Heart left ventricle (tissue), 16 donors: ENCODE measurements around the gene PKLR. TPM values are rescaled to one million over a fixed set of nuclear protein-coding genes. Genes with fewer than 3 reads are reported as not detected.

Source experiments
- ATAC-seq, 4 donors: fragments of 200-7000 bp; cut with Tn5 transposase; one replicate each; pipeline ENCODE4 v1.9.1; 2020 to 2022; ENCODE audit warnings: moderate library complexity in 4 of 4, mild to moderate bottlenecking in 3 of 4, moderate number of reproducible peaks in 1 of 4
- DNase-seq, 5 donors: peaks; one replicate each; pipeline ENCODE4 v3.0.0-alpha.2; 2020
- H3K27ac ChIP-seq, 12 donors: fragments of 200-600 bp; sonication (generic) in 4 of 12; one replicate each; pipeline versions ENCODE4 v1.5.0 to v1.8.0; 2016 to 2022; ENCODE audit warnings: mild to moderate bottlenecking in 2 of 12
- H3K27me3 ChIP-seq, 9 donors: fragments of 200-600 bp; sonication (generic) in 2 of 9; one replicate each; pipeline versions ENCODE4 v1.5.1 to v1.8.0; 2016 to 2022; ENCODE audit warnings: mild to moderate bottlenecking in 3 of 9
- H3K36me3 ChIP-seq, 9 donors: fragments of 200-600 bp; sonication (generic) in 2 of 9; one replicate each; pipeline versions ENCODE4 v1.5.0 to v1.8.0; 2018 to 2022; ENCODE audit warnings: mild to moderate bottlenecking in 2 of 9
- H3K4me1 ChIP-seq, 12 donors: fragments of 200-600 bp; sonication (generic) in 4 of 12; one replicate each; pipeline versions ENCODE4 v1.5.0 to v1.8.0; 2016 to 2022; ENCODE audit warnings: mild to moderate bottlenecking in 3 of 12
- H3K4me3 ChIP-seq, 12 donors: fragments of 200-600 bp; sonication (generic) in 4 of 12; one replicate each; pipeline versions ENCODE4 v1.5.0 to v1.8.0; 2017 to 2022; ENCODE audit warnings: mild to moderate bottlenecking in 9 of 12, moderate library complexity in 4 of 12
- H3K9me3 ChIP-seq, 12 donors: fragments of 200-600 bp; sonication (generic) in 4 of 12; one replicate each; pipeline versions ENCODE4 v1.5.0 to v1.8.0; 2016 to 2022; ENCODE audit warnings: mild to moderate bottlenecking in 1 of 12
- POLR2A ChIP-seq, 2 donors: fragments of 450-650 bp; IDR thresholded peaks; one replicate each; pipeline ENCODE4 v1.6.1; 2017; ENCODE audit warnings: antibody characterized with exemption in 2 of 2, mild to moderate bottlenecking in 2 of 2, moderate library complexity in 2 of 2
- WGBS, 4 donors: extraction: QIAGEN DNeasy Blood & Tissue Kit in 2 of 4; methylation state at CpG; one replicate each; pipeline versions ENCODE4 v1.1.5 to v1.1.7; 2013 to 2018; 5-methylcytosine and 5-hydroxymethylcytosine counted together
- intact Hi-C, 10 donors: fragments of 100-400 bp; cut with DNase I; formaldehyde crosslinking; loops; one replicate each; pipeline versions ENCODE4 v1.11.1 to v1.14.2; 2022
- polyA plus RNA-seq, 2 donors: library from polyadenylated mRNA; stranded (reverse); fragments of 200-250 nt; gene quantifications; one replicate each; pipeline ENCODE4 v1.2.3, GENCODE V29; 2013
- total RNA-seq, 9 donors: library from RNA; depleted of rRNA in 2 of 9; stranded (reverse); fragments of >200 nt in 2 of 9; fragmentation: NEBNext Ultra II Directional in 3 of 9; extraction: Animal tissue kit (Norgen Biotek cat#: 25700) in 3 of 9; gene quantifications; one replicate each; pipeline versions ENCODE4 v1.1.0 to v1.2.4, GENCODE V29; 2016 to 2023
- TF ChIP-seq, protein P1 (sequence below), 12 donors: fragments of 200-600 bp; sonication (generic) in 4 of 12; IDR thresholded peaks; one replicate each; pipeline versions ENCODE4 v1.5.0 to v1.8.0; 2018 to 2022; ENCODE audit warnings: antibody characterized with exemption in 12 of 12, mild to moderate bottlenecking in 5 of 12
- donor health status: ischemic (EF 13 %, LVEDD 7.1; RV severe dilation, severe dysfunction).
- donor health status: healthy with polysubstance abuse.
- donor health status: DM: no; HTN: yes; CAD: no.
- donor health status: DM: no; HTN: no; CAD: no.
- donor health status: ischemic (EF 25% LVEDD 6.9; RV normal size, moderate dysfunction).
- donor health status: ischemic (EF 25% LVEDD 5.7; RV mildly dilated, moderate dysfunction).
- donor health status: healthy.
- donor health status: DM: yes; HTN: yes; CAD: no.
- donor health status: ischemic (EF 35%, LVEDD 5.7; RV mildly dilated, moderate dysfunction).
- donor health status: nonischemic (EF 11% LVEDD 7.7; RV severe dilation, severe dysfunction).
- donor health status: DM: yes; HTN: yes; CAD: no.
- donor health status: PGD.
- donor health status: ischemic (EF 29% LVEDD 5.4; RV normal size, mild dysfunction).
- donor health status: nonischemic (EF 23%, LVEDD 6.1; RV moderate dilation, normal function).

Gene PKLR
- total and polyA plus RNA-seq, 11 donors, result 0.09 TPM; not detected in 10

DNA sequence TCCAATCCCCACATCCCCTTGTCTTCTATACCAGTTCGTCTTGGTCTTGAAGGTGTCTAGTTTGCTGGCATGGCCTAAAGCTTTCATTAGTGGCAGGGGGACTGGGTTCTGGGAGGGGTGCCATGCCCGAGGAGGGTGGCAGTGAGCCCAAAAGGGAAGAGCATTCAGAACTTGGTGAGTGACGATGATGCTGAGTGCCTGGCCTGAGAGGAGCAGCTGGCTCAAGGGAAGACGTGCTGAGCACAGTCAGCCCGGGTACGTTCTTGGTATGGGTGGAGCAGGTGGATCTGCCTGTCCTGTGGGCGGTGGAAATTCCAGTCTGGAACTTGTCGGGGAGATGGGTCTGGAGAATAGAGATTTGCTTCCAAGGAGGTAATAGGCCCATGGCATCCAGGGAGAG, 12.0 kb upstream of the PKLR start:
- H3K4me1 ChIP-seq, result peaks cover 4 to 26% (median 15%) of the 10 kb centered on the region in 12 donors
- no peak overlapping the region for H3K27ac ChIP-seq
- no peaks in the 10 kb centered on the region for H3K27me3 ChIP-seq
- H3K4me3 ChIP-seq, result no peak overlapping the region
- H3K9me3 ChIP-seq, result no peaks in the 10 kb centered on the region
- intact Hi-C loops, result no loop called here
- WGBS, 4 donors, result 54 to 70% (median 63%) methylated on average over 8 of the region's 8 CpGs
- DNase-seq (no peak), ATAC-seq (no peak)
- no peak for TF ChIP-seq POLR2A (IDR thresholded peaks at IDR 0.05)
- TF ChIP-seq, protein P1, sequence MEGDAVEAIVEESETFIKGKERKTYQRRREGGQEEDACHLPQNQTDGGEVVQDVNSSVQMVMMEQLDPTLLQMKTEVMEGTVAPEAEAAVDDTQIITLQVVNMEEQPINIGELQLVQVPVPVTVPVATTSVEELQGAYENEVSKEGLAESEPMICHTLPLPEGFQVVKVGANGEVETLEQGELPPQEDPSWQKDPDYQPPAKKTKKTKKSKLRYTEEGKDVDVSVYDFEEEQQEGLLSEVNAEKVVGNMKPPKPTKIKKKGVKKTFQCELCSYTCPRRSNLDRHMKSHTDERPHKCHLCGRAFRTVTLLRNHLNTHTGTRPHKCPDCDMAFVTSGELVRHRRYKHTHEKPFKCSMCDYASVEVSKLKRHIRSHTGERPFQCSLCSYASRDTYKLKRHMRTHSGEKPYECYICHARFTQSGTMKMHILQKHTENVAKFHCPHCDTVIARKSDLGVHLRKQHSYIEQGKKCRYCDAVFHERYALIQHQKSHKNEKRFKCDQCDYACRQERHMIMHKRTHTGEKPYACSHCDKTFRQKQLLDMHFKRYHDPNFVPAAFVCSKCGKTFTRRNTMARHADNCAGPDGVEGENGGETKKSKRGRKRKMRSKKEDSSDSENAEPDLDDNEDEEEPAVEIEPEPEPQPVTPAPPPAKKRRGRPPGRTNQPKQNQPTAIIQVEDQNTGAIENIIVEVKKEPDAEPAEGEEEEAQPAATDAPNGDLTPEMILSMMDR (IDR thresholded peaks at IDR 0.05), result no peak
- H3K36me3 ChIP-seq, result peaks cover 0 to 73% (median 47%) of the 10 kb centered on the region in 9 donors

DNA sequence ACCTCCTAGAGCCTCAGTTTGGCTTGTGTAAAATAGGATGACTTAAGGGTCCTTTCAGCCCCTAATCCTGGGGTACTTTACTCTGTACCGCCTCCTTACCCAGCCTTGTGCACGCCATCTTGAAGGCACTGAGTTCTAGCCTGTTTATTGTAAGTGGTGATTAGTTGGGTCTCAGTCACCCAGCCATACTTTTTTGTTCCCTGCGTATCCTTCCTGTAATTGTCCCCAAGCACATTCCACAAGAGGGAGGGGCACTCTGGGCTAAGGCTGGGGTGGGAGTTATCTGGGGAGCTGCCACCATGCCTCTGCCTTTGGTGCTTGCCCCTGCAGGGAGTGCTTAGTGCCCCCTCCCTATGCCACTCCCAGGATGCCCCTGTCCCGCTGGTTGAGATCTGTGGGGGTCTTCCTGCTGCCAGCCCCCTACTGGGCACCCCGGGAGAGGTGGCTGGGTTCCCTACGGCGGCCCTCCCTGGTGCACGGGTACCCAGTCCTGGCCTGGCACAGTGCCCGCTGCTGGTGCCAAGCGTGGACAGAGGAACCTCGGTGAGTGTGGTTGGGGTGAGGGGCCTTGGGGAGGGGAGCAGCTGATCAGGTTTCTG, 8.3 kb upstream of the PKLR start:
- no peaks in the 10 kb centered on the region for H3K27me3 ChIP-seq
- ATAC-seq (peak in 3 of 4 donors; percentile 4 to 29 (median 7)), DNase-seq (peak; percentile 40 to 68 (median 52))
- H3K4me1 ChIP-seq, result peaks cover 4 to 34% (median 18%) of the 10 kb centered on the region in 12 donors
- peaks cover 0 to 40% (median 25%) of the 10 kb centered on the region in 9 donors for H3K36me3 ChIP-seq
- H3K9me3 ChIP-seq, result no peaks in the 10 kb centered on the region
- 10 to 16% (median 11%) methylated on average over 7 to 11 of the region's 11 CpGs for WGBS, 4 donors
- H3K4me3 ChIP-seq, result peak overlapping the region; percentile 66 to 96 (median 80)
- intact Hi-C loops, result loop anchor here in 4 of 10 donors (2.0 to 5.0 kb wide), 4 partner anchors 13 to 57 kb away; partner anchors contain the start of genes ENTREP3 (in 1 of the 4) and SCAMP3 (in 1 of the 4)
- TF ChIP-seq, protein P1 (IDR thresholded peaks at IDR 0.05), result no peak
- peak in 1 of 2 donors; percentile 9 for TF ChIP-seq POLR2A (IDR thresholded peaks at IDR 0.05)
- peak overlapping the region; percentile 80 to 95 (median 90) for H3K27ac ChIP-seq

DNA sequence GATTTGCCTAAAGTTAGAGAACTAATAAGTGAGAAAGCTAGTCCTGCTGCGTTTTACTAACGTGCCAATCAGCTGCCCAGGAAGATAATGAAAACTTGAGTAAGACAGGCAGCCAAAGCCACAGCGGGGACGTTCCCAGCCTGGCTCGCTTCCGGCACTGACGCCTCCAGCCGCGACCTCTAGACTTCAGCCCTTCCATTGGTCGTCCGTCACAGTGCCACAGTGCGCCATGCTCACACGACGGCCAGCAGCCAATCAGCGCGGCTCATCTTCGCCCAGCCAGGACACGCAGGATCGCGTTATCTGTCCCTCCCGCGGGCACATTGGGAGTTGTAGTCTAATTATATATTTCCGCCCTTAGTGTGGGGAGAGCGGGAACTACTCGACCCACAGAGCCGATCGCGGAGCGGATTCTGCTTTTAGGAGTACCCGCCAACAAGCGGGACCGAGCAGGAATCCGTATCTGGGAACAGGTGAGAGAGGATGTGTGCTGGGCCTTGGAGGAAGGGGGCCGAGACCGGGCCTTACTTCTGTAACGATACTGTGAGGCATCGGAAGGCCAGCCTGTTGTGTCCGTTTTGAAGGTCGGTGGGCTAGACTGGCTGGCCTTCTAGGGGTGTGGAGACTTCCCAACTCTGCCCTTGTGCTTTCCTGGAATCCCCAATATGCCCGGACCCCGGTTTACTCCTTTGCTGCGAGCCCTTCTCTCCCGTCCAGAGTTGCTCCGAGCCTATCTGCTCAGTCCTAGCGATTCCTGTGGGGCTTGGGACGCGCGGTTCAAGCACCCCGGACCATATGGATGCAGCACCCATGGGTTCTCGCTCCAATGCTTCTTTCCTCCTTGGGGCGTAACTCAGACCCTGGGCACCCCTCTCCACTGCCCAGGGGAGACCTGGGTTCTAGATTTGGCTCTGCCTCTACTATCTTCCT, 7.5 kb upstream of the PKLR start, which contains the start of gene FDPS:
FDPS (plus strand) TSS at position 374 of the 930 bp plus-strand sequence. CDS start 924 bp downstream, outside the sequence.
- peaks cover 0 to 32% (median 23%) of the 10 kb centered on the region in 9 donors for H3K36me3 ChIP-seq
- TF ChIP-seq, protein P1 (IDR thresholded peaks at IDR 0.05), result peak in 3 of 12 donors; percentile 15 to 19 (median 18)
- peak in 1 of 2 donors; percentile 77 for TF ChIP-seq POLR2A (IDR thresholded peaks at IDR 0.05)
- DNase-seq (peak; percentile 99), ATAC-seq (peak; percentile 99 to 100 (median 100))
- intact Hi-C loops, result loop anchor here in 6 of 10 donors (1.0 to 5.0 kb wide), 7 partner anchors 14 to 56 kb away; partner anchors contain the start of genes HCN3 (in 4 of the 6), SCAMP3 (in 2 of the 6), CLK2 (in 1 of the 6) and ENTREP3 (in 1 of the 6)
- no peaks in the 10 kb centered on the region for H3K9me3 ChIP-seq
- WGBS, 4 donors, result 0% methylated on average over 50 to 51 of the region's 51 CpGs
- peak within 1 kb of the TSS; percentile 66 to 96 (median 80) for H3K4me3 ChIP-seq
- H3K27me3 ChIP-seq, result no peaks in the 10 kb centered on the region
- H3K27ac ChIP-seq, result peak within 1 kb of the TSS; percentile 80 to 95 (median 90)
- peaks cover 4 to 34% (median 18%) of the 10 kb centered on the region in 12 donors for H3K4me1 ChIP-seq
